ENCODE measurements around the gene SGCE.

SGCE gene

GRCh38 chr7:94556028-94556427 is 99.9 kb downstream of the SGCE start:
- Histone ChIP-seq H2AK5ac (ENCODE audit: low read length) (no peak overlapping the region), H2BK5ac (ENCODE audit: low read depth, low read length, poor library complexity) (no peak overlapping the region)

DNA sequence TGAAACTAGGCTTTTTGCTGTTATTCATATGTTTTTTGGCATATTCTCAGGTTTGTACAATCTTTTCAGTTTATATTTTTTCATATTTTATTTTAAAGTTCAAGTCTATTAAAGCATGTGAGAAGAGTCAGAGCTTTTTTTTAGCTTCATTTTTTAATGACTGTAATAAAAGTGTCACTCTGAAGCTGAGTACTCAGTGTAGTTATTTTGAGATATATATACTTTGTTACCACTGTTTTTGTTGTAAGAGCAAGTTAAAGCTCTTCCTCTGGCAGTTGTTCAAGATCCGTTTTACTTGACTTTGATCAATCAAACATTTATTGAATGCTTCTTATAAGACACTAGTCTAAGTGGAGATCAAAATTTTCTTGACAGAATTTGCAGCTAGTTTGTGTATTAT is 108.8 kb downstream of the SGCE start:
- H3K4me1 ChIP-seq (ENCODE audit: control insufficient read depth in 1 of 2, insufficient read depth in 2 of 2, low read length in 2 of 2), result no peaks in the 10 kb centered on the region

More at GRCh38 chr7:94556028-94556427, 99.9 kb downstream of the SGCE start:
- H3K36me3 ChIP-seq (ENCODE audit: control insufficient read depth in 1 of 2, insufficient read depth in 2 of 2, low read length in 2 of 2), result no peaks in the 10 kb centered on the region
- H3K4me1 ChIP-seq (ENCODE audit: control insufficient read depth in 1 of 2, insufficient read depth in 2 of 2, low read length in 2 of 2), result no peaks in the 10 kb centered on the region
- no peaks in the 10 kb centered on the region for H3K9me3 ChIP-seq (ENCODE audit: insufficient read depth, low read depth, low read length)
- no peak overlapping the region for H2AFZ ChIP-seq (ENCODE audit: insufficient read depth, low read length, poor library complexity)
- H3K79me2 ChIP-seq (ENCODE audit: control insufficient read depth, insufficient read depth, low read length, poor library complexity), result no peaks in the 10 kb centered on the region
- H3K4me2 ChIP-seq (ENCODE audit: low read length), result no peak overlapping the region
- H3K79me1 ChIP-seq (ENCODE audit: low read length), result no peaks in the 10 kb centered on the region
- H3K18ac ChIP-seq (ENCODE audit: low read length), result no peak overlapping the region
- no peak overlapping the region for H4K91ac ChIP-seq (ENCODE audit: low read depth, low read length)
- H3K4ac ChIP-seq (ENCODE audit: low read depth, low read length), result no peak overlapping the region
- no peak overlapping the region for H3K4me3 ChIP-seq (ENCODE audit: low read depth, low read length)
- no peak overlapping the region for H3K27ac ChIP-seq (ENCODE audit: low read depth, low read length)
- no peak overlapping the region for H2BK120ac ChIP-seq (ENCODE audit: insufficient read depth, low read length, poor library complexity)
- no peak overlapping the region for H4K12ac ChIP-seq (ENCODE audit: low read depth, low read length)
- H4K8ac ChIP-seq (ENCODE audit: low read depth, low read length), result no peak overlapping the region
- no peak overlapping the region for H2BK12ac ChIP-seq (ENCODE audit: low read length)
- H3K27me3 ChIP-seq (ENCODE audit: insufficient read depth, low read length), result no peaks in the 10 kb centered on the region
- no peak overlapping the region for H3K23ac ChIP-seq (ENCODE audit: low read length)
- no CpG with 5 or more reads among the region's 2 CpGs for WGBS (ENCODE audit: extremely low coverage, insufficient coverage, insufficient read length)
- H3K9ac ChIP-seq (ENCODE audit: low read length), result no peak overlapping the region
- DNase-seq, result no peak
- no peak overlapping the region for H3K14ac ChIP-seq (ENCODE audit: low read length)

DNA sequence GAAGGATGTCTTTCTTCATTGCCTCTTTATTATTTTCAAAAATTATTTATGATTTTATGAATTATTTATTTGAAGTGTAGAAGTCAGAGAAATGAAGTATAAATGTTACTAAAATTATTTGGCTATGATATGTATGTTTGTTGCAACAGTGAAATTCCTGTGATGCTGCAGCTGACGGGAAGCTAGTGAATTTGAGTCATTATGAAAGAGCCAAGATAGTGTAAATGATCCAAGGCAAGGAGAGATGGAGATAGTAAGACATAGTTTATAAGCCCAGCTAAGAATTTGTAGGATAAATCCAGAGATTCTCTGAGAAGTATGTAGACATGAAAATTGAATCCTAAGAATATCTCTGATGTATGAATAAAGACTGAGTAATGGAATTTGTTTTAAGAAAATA is 115.5 kb downstream of the SGCE start:
- no peak overlapping the region for H3K23ac ChIP-seq (ENCODE audit: low read length)
- no peak overlapping the region for H2BK12ac ChIP-seq (ENCODE audit: low read length)
- no peak overlapping the region for H3K27ac ChIP-seq (ENCODE audit: low read depth, low read length)
- no peak overlapping the region for H3K14ac ChIP-seq (ENCODE audit: low read length)
- no peak overlapping the region for H2BK5ac ChIP-seq (ENCODE audit: low read depth, low read length, poor library complexity)
- peaks cover 0 to 4% of the 10 kb centered on the region in 2 experiments for H3K36me3 ChIP-seq (ENCODE audit: control insufficient read depth in 1 of 2, insufficient read depth in 2 of 2, low read length in 2 of 2)
- no peak overlapping the region for H3K9ac ChIP-seq (ENCODE audit: low read length)
- H2AFZ ChIP-seq (ENCODE audit: insufficient read depth, low read length, poor library complexity), result no peak overlapping the region
- no peaks in the 10 kb centered on the region for H3K79me2 ChIP-seq (ENCODE audit: control insufficient read depth, insufficient read depth, low read length, poor library complexity)
- no CpG with 5 or more reads among the region's 1 CpG for WGBS (ENCODE audit: extremely low coverage, insufficient coverage, insufficient read length)
- no peak overlapping the region for H4K91ac ChIP-seq (ENCODE audit: low read depth, low read length)
- no peak overlapping the region for H2BK120ac ChIP-seq (ENCODE audit: insufficient read depth, low read length, poor library complexity)
- H4K12ac ChIP-seq (ENCODE audit: low read depth, low read length), result no peak overlapping the region
- no peaks in the 10 kb centered on the region for H3K79me1 ChIP-seq (ENCODE audit: low read length)
- H3K4ac ChIP-seq (ENCODE audit: low read depth, low read length), result no peak overlapping the region
- H3K4me1 ChIP-seq (ENCODE audit: control insufficient read depth in 1 of 2, insufficient read depth in 2 of 2, low read length in 2 of 2), result no peaks in the 10 kb centered on the region
- DNase-seq, result peak in 1 of 2 donors; percentile 44
- no peak overlapping the region for H2AK5ac ChIP-seq (ENCODE audit: low read length)
- no peaks in the 10 kb centered on the region for H3K9me3 ChIP-seq (ENCODE audit: insufficient read depth, low read depth, low read length)
- no peak overlapping the region for H3K18ac ChIP-seq (ENCODE audit: low read length)
- H4K8ac ChIP-seq (ENCODE audit: low read depth, low read length), result no peak overlapping the region
- no peak overlapping the region for H3K4me3 ChIP-seq (ENCODE audit: low read depth, low read length)
- H3K27me3 ChIP-seq (ENCODE audit: insufficient read depth, low read length), result no peaks in the 10 kb centered on the region
- no peak overlapping the region for H3K4me2 ChIP-seq (ENCODE audit: low read length)

More for the DNA sequence above, 108.8 kb downstream of the SGCE start:
- Histone ChIP-seq H4K12ac (ENCODE audit: low read depth, low read length) (no peak overlapping the region), H2AFZ (ENCODE audit: insufficient read depth, low read length, poor library complexity) (no peak overlapping the region), H2BK5ac (ENCODE audit: low read depth, low read length, poor library complexity) (no peak overlapping the region), H3K4me3 (ENCODE audit: low read depth, low read length) (no peak overlapping the region), H3K27ac (ENCODE audit: low read depth, low read length) (no peak overlapping the region), H4K8ac (ENCODE audit: low read depth, low read length) (no peak overlapping the region), H3K36me3 (ENCODE audit: control insufficient read depth in 1 of 2, insufficient read depth in 2 of 2, low read length in 2 of 2) (no peaks in the 10 kb centered on the region), H3K79me1 (ENCODE audit: low read length) (no peaks in the 10 kb centered on the region), H3K9me3 (ENCODE audit: insufficient read depth, low read depth, low read length) (no peaks in the 10 kb centered on the region), H3K23ac (ENCODE audit: low read length) (no peak overlapping the region), H3K18ac (ENCODE audit: low read length) (no peak overlapping the region), H3K4me2 (ENCODE audit: low read length) (no peak overlapping the region), H2AK5ac (ENCODE audit: low read length) (no peak overlapping the region), H3K9ac (ENCODE audit: low read length) (no peak overlapping the region), H3K27me3 (ENCODE audit: insufficient read depth, low read length) (no peaks in the 10 kb centered on the region), H3K4ac (ENCODE audit: low read depth, low read length) (no peak overlapping the region), H3K14ac (ENCODE audit: low read length) (no peak overlapping the region), H3K79me2 (ENCODE audit: control insufficient read depth, insufficient read depth, low read length, poor library complexity) (no peaks in the 10 kb centered on the region), H4K91ac (ENCODE audit: low read depth, low read length) (no peak overlapping the region), H2BK12ac (ENCODE audit: low read length) (no peak overlapping the region), H2BK120ac (ENCODE audit: insufficient read depth, low read length, poor library complexity) (no peak overlapping the region)
- no peak for DNase-seq
- no CpG with 5 or more reads among the region's 1 CpG for WGBS (ENCODE audit: extremely low coverage, insufficient coverage, insufficient read length)

Measured in trophoblast cell (in vitro differentiated cells and primary cell).